Activated naive CD8-positive, alpha-beta T cell treated with anti-CD3 and anti-CD28 coated beads, Interleukin-2, amount 10 ng/mL, durations not matched to agents 7 days and 5 days (primary cell): Measurements from ENCODE around the gene GALNT17. TPM values are rescaled to one million over a fixed set of nuclear protein-coding genes. Genes with fewer than 3 reads are reported as not detected.

Source experiments
- ATAC-seq: fragments of 150-1000 bp; cut with Tn5 transposase; one replicate; pipeline ENCODE4 v1.10.0; 2021; ENCODE audit warnings: low read depth, moderate library complexity
- POLR2A ChIA-PET: fragments of 350-600 bp; sonication (Branson Sonifier 250); formaldehyde crosslinking; loops from one replicate; lab custom pipeline; 2021; ENCODE audit warnings: antibody characterized with exemption; lab: Charles Lee
- DNase-seq: peaks from one replicate; pipeline ENCODE4 v3.0.0; 2021
- H3K27ac Mint-ChIP-seq: one replicate; pipeline ENCODE4 v1.8.0; 2022; ENCODE audit warnings: mild to moderate bottlenecking, mixed read lengths
- H3K27me3 Mint-ChIP-seq: one replicate; pipeline ENCODE4 v1.8.0; 2022; ENCODE audit warnings: mild to moderate bottlenecking, moderate library complexity, mixed read lengths
- H3K36me3 Mint-ChIP-seq: one replicate; pipeline ENCODE4 v1.8.0; 2021; ENCODE audit warnings: mild to moderate bottlenecking, mixed read lengths
- H3K4me1 Mint-ChIP-seq: one replicate; pipeline ENCODE4 v1.8.0; 2021; ENCODE audit warnings: mixed read lengths
- H3K4me3 Mint-ChIP-seq: one replicate; pipeline ENCODE4 v1.8.0; 2022; ENCODE audit warnings: mild to moderate bottlenecking, moderate library complexity, mixed read lengths
- H3K9me3 Mint-ChIP-seq: one replicate; pipeline ENCODE4 v1.8.0; 2021; ENCODE audit warnings: mixed read lengths
- total RNA-seq, 2 experiments: library from RNA; stranded (reverse); gene quantifications; one replicate each; pipeline ENCODE4 v1.2.3, GENCODE V29; 2021

GALNT17 gene
- total RNA-seq, 2 experiments from 2014 or later: not detected

DNA sequence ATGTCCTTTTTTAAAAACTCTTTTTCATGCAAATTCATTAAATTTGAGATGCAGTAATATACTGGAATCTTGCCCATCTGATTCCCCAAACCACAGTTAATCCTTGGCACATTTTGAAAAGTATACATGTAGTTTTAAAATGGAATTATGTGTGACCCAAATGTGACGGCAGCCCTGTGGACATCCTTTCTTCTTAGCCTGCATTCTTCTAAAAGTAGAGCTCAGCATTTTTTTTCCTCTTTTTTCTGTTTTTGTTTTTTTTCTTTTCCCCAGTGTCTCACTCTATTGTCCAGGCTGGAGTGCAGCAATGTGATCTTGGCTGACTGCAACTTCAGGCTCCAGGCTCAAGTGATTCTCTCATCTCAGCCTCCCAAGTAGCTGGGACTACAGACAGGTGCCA lies 338.9 kb downstream of the GALNT17 start:
- Mint-ChIP-seq H3K4me3 (no peak overlapping the region), H3K36me3 (no peaks in the 10 kb centered on the region), H3K27me3 (no peaks in the 10 kb centered on the region), H3K9me3 (peaks cover 5% of the 10 kb centered on the region), H3K27ac (no peak overlapping the region), H3K4me1 (no peaks in the 10 kb centered on the region)
- ATAC-seq (no peak), DNase-seq (no peak)
- POLR2A ChIA-PET: no interaction called here

DNA sequence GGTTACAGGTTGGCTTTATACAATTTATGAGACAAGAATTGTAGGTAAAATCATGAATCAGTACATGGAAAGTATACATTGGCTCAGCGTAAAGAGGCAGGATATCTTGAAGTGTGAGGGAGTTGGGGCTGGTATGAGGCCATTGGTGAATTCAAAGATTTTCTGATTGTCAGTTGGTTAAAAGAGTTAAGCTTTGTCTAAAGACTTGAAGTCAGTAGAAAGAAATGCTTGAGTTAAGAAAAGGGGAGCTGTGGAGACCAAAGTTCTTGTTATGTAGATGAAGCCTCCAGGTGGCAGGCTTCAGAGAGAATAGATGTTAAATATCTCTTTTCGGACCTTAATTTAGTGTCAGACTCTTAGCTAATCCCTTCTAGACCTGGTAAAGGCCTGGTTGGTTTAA lies 341.0 kb downstream of the GALNT17 start:
- Mint-ChIP-seq H3K27ac (no peak overlapping the region), H3K36me3 (no peaks in the 10 kb centered on the region), H3K9me3 (peaks cover 9% of the 10 kb centered on the region), H3K4me3 (no peak overlapping the region), H3K27me3 (no peaks in the 10 kb centered on the region), H3K4me1 (no peaks in the 10 kb centered on the region)
- DNase-seq (no peak), ATAC-seq (no peak)
- POLR2A ChIA-PET: no interaction called here

DNA sequence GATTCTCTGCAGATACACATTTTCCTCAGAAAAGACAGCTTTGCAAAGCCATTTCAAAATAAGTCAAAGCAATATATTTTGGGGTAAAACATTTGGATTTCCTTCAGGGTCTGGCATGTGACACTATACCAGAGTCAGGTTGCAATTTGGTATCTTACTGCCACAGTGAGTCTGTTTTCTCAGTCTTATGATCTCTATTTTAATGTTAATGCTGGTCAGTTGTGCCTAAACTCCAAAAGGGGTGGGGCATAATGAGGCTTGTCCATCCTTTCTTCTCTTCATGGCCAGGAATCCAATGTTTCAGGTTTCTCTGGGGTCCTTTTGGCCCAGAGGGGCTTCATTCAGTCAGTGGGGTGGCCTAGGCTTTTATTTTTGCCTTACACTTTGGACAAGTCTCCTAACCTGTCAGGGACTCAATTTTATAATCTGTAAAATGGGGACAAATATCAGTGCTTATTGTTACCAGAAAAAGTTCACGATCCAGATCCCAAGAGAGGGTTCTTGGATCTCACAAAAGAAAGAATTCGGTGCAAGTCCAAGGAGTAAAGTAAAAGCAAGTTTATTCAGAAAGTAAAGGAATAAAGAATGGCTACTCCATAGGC lies 341.5 kb downstream of the GALNT17 start:
- no peak for DNase-seq
- no peaks in the 10 kb centered on the region for H3K27me3 Mint-ChIP-seq
- ATAC-seq: no peak
- no peaks in the 10 kb centered on the region for H3K4me1 Mint-ChIP-seq
- POLR2A ChIA-PET: no interaction called here
- H3K36me3 Mint-ChIP-seq: no peaks in the 10 kb centered on the region
- H3K4me3 Mint-ChIP-seq: no peak overlapping the region
- H3K9me3 Mint-ChIP-seq: peaks cover 9% of the 10 kb centered on the region
- no peak overlapping the region for H3K27ac Mint-ChIP-seq

DNA sequence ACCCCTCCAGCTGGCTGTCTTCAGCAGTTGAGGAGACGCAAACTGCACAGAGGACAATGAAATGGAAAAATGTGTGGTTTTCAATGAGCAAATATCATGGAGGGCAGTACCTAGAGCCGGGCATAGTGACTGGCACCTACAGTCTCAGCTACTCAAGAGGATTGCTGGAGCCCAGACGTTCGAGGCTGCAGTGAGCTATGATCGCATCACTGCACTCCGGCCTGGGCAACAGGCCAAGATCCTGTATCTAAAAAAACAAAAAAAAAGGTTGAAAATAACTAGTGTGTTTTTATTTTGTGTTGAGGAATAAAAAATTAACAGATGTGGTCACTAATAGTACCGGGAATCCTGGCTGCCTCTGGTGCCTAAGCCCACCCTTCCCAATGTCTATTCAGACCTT lies 345.5 kb downstream of the GALNT17 start:
- DNase-seq (no peak), ATAC-seq (no peak)
- Mint-ChIP-seq H3K9me3 (peaks cover 11% of the 10 kb centered on the region), H3K36me3 (no peaks in the 10 kb centered on the region), H3K4me1 (no peaks in the 10 kb centered on the region), H3K27me3 (no peaks in the 10 kb centered on the region), H3K4me3 (no peak overlapping the region), H3K27ac (no peak overlapping the region)
- POLR2A ChIA-PET: no interaction called here

DNA sequence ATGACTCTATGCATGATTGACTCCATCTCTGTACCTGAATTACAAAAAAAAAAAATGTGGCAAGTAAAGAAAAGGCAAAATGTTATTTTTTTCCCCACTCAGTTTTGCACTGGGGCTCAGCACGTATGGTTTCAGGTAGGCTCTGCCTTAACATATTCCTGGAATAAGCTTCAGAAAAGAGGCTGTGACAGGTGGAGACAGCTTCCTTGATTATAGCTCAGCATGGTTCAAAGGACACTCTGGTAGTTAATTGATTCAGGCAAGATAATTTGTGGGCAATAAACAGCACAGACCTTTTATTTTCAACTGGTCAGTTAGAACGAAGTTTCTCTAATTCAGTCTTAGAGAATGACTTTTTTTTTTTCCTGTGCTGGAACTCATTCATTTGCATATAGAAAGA lies 347.3 kb downstream of the GALNT17 start:
- peaks cover 11% of the 10 kb centered on the region for H3K9me3 Mint-ChIP-seq
- no peak overlapping the region for H3K27ac Mint-ChIP-seq
- H3K36me3 Mint-ChIP-seq: no peaks in the 10 kb centered on the region
- POLR2A ChIA-PET: no interaction called here
- DNase-seq (no peak), ATAC-seq (no peak)
- no peak overlapping the region for H3K4me3 Mint-ChIP-seq
- no peaks in the 10 kb centered on the region for H3K4me1 Mint-ChIP-seq
- H3K27me3 Mint-ChIP-seq: no peaks in the 10 kb centered on the region

GRCh38 chr7:71480791-71481190 lies 348.8 kb downstream of the GALNT17 start:
- H3K9me3 Mint-ChIP-seq: peaks cover 7% of the 10 kb centered on the region
- DNase-seq (no peak), ATAC-seq (no peak)
- no peak overlapping the region for H3K4me3 Mint-ChIP-seq
- H3K27ac Mint-ChIP-seq: no peak overlapping the region
- POLR2A ChIA-PET: no interaction called here
- no peaks in the 10 kb centered on the region for H3K36me3 Mint-ChIP-seq
- H3K27me3 Mint-ChIP-seq: no peaks in the 10 kb centered on the region
- no peaks in the 10 kb centered on the region for H3K4me1 Mint-ChIP-seq

- Mint-ChIP-seq H3K27me3 (no peaks in the 10 kb centered on the region), H3K4me1 (no peaks in the 10 kb centered on the region), H3K27ac (no peak overlapping the region), H3K4me3 (no peak overlapping the region), H3K36me3 (no peaks in the 10 kb centered on the region), H3K9me3 (peaks cover 2% of the 10 kb centered on the region)
- ATAC-seq: no peak
- DNase-seq: no peak
- POLR2A ChIA-PET: no interaction called here
These were observed 350.3 kb downstream of the GALNT17 start for GRCh38 chr7:71482284-71482683.

DNA sequence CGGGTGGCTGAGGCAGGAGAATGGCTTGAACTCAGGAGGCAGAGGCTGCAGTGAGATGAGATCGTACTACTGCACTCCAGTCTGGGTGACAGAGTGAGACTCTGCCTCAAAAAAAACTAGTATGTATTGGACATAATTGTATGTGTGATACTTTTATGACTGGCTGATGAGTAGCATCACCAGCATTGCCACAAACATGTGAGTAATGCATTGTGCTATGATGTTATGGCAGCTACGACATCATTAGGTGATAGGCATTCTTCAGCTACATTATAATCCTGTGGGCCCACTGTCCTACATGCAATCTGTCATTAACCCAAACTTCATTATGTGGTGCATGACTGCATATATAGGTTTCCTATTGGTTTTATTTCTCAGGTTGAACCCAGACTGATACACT lies 352.4 kb downstream of the GALNT17 start:
- DNase-seq (no peak), ATAC-seq (no peak)
- Mint-ChIP-seq H3K27ac (no peak overlapping the region), H3K36me3 (no peaks in the 10 kb centered on the region), H3K9me3 (peaks cover 2% of the 10 kb centered on the region), H3K27me3 (no peaks in the 10 kb centered on the region), H3K4me3 (no peak overlapping the region), H3K4me1 (no peaks in the 10 kb centered on the region)
- POLR2A ChIA-PET: no interaction called here

DNA sequence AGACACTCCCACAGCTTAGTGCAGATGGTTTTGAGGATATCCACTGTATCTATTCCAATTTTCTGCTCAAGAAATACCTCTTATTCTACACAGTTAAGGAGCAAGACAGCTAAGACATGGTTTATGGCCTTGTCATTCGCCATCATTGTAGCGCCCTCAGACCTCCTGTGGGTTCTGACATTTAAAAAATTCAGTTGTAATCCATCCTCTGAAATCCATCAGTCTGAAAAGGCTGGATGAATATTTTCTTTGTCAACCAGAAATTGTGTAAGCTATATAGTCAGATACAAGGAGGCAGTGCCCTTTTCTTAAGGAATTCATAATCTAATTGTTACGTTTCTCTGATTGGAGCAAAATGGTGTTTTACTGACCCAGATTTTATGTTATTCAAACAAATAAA lies 353.6 kb downstream of the GALNT17 start:
- no peak for ATAC-seq
- POLR2A ChIA-PET: no interaction called here
- H3K4me1 Mint-ChIP-seq: no peaks in the 10 kb centered on the region
- no peaks in the 10 kb centered on the region for H3K27me3 Mint-ChIP-seq
- H3K9me3 Mint-ChIP-seq: no peaks in the 10 kb centered on the region
- no peak overlapping the region for H3K4me3 Mint-ChIP-seq
- H3K36me3 Mint-ChIP-seq: no peaks in the 10 kb centered on the region
- H3K27ac Mint-ChIP-seq: no peak overlapping the region
- DNase-seq: no peak

- H3K36me3 Mint-ChIP-seq: no peaks in the 10 kb centered on the region
- no peak overlapping the region for H3K27ac Mint-ChIP-seq
- no peak for ATAC-seq
- no peaks in the 10 kb centered on the region for H3K9me3 Mint-ChIP-seq
- no peak for DNase-seq
- POLR2A ChIA-PET: no interaction called here
- no peak overlapping the region for H3K4me3 Mint-ChIP-seq
- H3K4me1 Mint-ChIP-seq: no peaks in the 10 kb centered on the region
- H3K27me3 Mint-ChIP-seq: no peaks in the 10 kb centered on the region
These were observed 354.5 kb downstream of the GALNT17 start for GRCh38 chr7:71486414-71486813.

DNA sequence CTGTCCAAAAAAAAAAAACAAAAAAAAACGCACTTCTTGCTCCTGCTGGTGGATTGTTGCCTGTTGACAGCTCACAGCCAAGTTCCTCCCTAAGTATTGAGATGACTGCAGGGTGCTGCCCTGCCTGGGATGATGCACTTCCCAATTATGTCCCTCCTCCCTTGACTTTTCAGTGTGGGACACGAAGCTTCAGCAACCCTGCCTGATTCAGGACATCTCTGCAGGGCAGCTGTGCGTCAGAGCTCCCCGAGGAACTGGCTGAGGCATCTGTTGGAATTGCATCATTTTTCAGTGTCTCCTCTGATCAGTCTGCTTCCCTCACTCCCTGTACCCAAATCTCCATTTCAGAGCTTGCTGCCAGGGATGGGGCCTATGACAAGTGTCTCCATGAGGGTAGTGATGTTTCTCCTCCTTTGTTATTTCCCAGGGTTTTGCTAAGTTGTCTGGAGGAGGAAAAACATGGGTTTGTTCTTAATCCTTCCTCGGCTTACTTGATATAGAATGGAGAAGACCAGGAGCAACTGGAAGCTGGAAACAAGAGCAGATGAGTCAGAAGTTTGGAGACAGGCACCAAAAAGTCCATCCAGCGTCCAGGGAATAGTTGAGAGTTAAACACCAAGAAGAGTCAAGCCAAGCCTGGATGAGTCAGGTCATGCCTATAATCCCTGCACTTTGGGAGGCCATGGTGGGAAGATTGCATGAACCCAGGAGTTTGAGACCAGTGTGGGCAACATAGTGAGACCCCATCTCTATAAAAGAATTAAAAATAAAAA lies 355.1 kb downstream of the GALNT17 start:
- Mint-ChIP-seq H3K9me3 (no peaks in the 10 kb centered on the region), H3K4me1 (no peaks in the 10 kb centered on the region), H3K36me3 (no peaks in the 10 kb centered on the region), H3K27me3 (no peaks in the 10 kb centered on the region), H3K4me3 (no peak overlapping the region), H3K27ac (no peak overlapping the region)
- no peak for DNase-seq
- ATAC-seq: no peak
- POLR2A ChIA-PET: no interaction called here

- ATAC-seq (no peak), DNase-seq (no peak)
- no peaks in the 10 kb centered on the region for H3K27me3 Mint-ChIP-seq
- H3K36me3 Mint-ChIP-seq: no peaks in the 10 kb centered on the region
- POLR2A ChIA-PET: no interaction called here
- H3K27ac Mint-ChIP-seq: no peak overlapping the region
- peaks cover 1% of the 10 kb centered on the region for H3K9me3 Mint-ChIP-seq
- no peak overlapping the region for H3K4me3 Mint-ChIP-seq
- H3K4me1 Mint-ChIP-seq: no peaks in the 10 kb centered on the region
These were observed 356.4 kb downstream of the GALNT17 start for GRCh38 chr7:71488308-71488707.

GRCh38 chr7:71491336-71491735 lies 359.4 kb downstream of the GALNT17 start:
- DNase-seq (no peak), ATAC-seq (no peak)
- no peaks in the 10 kb centered on the region for H3K27me3 Mint-ChIP-seq
- H3K27ac Mint-ChIP-seq: no peak overlapping the region
- no peaks in the 10 kb centered on the region for H3K36me3 Mint-ChIP-seq
- POLR2A ChIA-PET: no interaction called here
- H3K9me3 Mint-ChIP-seq: peaks cover 1% of the 10 kb centered on the region
- H3K4me3 Mint-ChIP-seq: no peak overlapping the region
- H3K4me1 Mint-ChIP-seq: no peaks in the 10 kb centered on the region

GRCh38 chr7:71495828-71496227 lies 363.9 kb downstream of the GALNT17 start:
- H3K27me3 Mint-ChIP-seq: no peaks in the 10 kb centered on the region
- no peaks in the 10 kb centered on the region for H3K4me1 Mint-ChIP-seq
- H3K9me3 Mint-ChIP-seq: peaks cover 10% of the 10 kb centered on the region
- POLR2A ChIA-PET: no interaction called here
- DNase-seq (no peak), ATAC-seq (no peak)
- H3K4me3 Mint-ChIP-seq: no peak overlapping the region
- no peak overlapping the region for H3K27ac Mint-ChIP-seq
- no peaks in the 10 kb centered on the region for H3K36me3 Mint-ChIP-seq
